ENCODE data around the gene TLCD3B. TPM values are rescaled to one million over a fixed set of nuclear protein-coding genes. Genes with fewer than 3 reads are reported as not detected.

TLCD3B gene
- total RNA-seq, 4 donors from 2014 or later = not detected

DNA sequence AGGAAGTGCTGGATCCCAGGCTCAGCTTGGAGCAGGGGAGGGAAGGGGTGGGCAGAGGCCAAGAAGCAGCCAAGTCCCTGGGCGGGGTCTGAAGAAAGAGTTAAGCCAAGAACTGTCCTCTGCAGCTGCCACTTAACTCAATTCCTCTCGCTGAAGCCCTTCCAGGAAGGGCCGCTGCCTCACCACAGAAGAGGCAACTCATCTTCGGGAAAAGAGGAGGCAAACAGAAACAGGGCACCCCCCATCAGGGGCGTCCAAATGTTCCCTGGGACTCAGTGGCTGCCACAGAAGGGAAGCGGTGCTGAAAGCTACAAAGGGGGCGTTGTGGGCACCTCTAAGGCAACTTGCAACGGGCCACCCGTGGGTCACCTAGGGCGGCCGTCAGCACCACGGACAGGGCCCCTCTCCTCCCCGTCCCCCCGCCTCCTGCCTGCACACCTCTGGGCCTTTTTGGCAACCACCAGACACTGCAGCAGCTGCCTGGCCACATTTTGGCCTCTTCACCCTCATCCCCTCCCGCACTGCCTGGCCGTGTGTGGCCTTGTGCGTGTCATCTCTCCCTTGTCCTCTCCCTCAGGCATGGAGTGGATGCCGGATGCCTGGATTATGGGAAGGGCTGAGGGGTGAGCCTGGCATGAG, 2.5 kb downstream of the TLCD3B start:
- no peak for TF ChIP-seq CTCF (IDR thresholded peaks at IDR 0.05; ENCODE audit: low read depth)

GRCh38 chr16:30027588-30028437, 3.3 kb downstream of the TLCD3B start:
- TF ChIP-seq CTCF (IDR thresholded peaks at IDR 0.05; ENCODE audit: low read depth) = no peak

DNA sequence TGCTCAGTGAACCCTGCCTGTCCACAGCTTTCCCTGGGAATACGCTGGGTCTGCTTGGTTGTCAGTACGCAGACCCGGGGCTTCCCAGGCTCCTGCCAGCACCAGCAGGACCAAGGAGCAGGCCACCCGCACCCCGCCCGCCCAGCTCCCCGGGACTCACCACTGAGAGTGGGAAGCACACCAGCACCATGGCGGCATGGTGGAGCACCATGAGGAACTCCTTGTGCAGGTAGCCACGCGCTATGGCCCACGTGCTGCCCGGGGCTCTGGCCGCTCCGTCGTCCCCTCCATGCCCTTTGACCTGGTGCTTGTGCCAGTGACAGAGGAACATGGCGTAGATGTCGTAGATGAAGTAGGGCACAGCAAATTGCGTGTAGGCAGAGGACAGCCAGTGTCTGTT, 4.6 kb downstream of the TLCD3B start:
- no peak for TF ChIP-seq CTCF (IDR thresholded peaks at IDR 0.05; ENCODE audit: low read depth)

GRCh38 chr16:30025574-30025973, 5.5 kb downstream of the TLCD3B start:
- TF ChIP-seq CTCF (IDR thresholded peaks at IDR 0.05; ENCODE audit: low read depth) = no peak

DNA sequence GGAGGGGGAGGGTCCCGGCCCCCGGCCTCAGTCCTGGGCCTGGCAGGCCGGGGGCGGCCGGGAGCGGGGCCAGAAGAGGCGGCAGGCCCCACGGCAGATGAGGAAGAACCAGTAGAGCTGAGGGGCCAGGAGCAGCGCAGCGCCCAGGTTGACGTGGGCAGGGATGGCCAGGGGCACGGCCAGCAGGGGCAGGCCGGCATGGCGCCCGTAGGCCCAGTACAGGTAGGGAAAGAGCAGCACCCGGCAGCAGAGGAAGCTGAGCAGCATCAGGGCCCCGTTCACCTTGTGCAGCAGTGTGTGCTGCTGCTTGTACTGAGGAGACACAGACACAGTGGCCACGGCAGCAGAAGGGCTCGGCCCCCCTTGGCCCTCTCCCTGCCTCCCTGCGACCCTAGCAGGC, 5.9 kb downstream of the TLCD3B start:
- TF ChIP-seq CTCF (IDR thresholded peaks at IDR 0.05; ENCODE audit: low read depth) = no peak

- no peak for TF ChIP-seq CTCF (IDR thresholded peaks at IDR 0.05; ENCODE audit: low read depth)
Measured at GRCh38 chr16:30024451-30024850, 6.6 kb downstream of the TLCD3B start.

DNA sequence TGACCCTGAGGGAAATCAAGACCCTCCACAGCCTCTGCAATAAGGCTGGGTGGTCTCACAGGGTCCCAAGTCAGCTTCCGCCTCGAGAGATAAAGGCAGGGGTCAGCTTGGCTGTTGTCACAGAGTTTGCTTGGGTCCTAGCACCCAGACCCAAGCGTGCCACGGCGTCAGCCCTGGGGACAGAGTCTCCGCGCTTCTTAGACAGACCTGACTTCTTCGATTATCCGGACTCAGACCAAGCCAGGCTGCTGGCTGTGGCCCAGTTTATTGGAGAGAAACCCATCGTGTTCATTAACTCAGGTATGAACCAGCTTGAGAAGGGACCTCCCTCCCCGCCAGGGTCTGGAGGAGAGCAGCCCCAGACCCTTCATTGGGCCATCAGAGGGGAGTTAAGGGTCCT, 7.5 kb downstream of the TLCD3B start:
- TF ChIP-seq CTCF (IDR thresholded peaks at IDR 0.05; ENCODE audit: low read depth) = no peak

All from subcutaneous adipose tissue (tissue), 4 donors.